ENCODE results near the gene SLC25A40.
"Not testable (repeated sequence)": the region's sequence is repeated elsewhere in the genome, so short reads cannot be mapped to it uniquely, and the experiment has no call there.

Gene SLC25A40, protein sequence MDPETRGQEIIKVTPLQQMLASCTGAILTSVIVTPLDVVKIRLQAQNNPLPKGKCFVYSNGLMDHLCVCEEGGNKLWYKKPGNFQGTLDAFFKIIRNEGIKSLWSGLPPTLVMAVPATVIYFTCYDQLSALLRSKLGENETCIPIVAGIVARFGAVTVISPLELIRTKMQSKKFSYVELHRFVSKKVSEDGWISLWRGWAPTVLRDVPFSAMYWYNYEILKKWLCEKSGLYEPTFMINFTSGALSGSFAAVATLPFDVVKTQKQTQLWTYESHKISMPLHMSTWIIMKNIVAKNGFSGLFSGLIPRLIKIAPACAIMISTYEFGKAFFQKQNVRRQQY

DNA sequence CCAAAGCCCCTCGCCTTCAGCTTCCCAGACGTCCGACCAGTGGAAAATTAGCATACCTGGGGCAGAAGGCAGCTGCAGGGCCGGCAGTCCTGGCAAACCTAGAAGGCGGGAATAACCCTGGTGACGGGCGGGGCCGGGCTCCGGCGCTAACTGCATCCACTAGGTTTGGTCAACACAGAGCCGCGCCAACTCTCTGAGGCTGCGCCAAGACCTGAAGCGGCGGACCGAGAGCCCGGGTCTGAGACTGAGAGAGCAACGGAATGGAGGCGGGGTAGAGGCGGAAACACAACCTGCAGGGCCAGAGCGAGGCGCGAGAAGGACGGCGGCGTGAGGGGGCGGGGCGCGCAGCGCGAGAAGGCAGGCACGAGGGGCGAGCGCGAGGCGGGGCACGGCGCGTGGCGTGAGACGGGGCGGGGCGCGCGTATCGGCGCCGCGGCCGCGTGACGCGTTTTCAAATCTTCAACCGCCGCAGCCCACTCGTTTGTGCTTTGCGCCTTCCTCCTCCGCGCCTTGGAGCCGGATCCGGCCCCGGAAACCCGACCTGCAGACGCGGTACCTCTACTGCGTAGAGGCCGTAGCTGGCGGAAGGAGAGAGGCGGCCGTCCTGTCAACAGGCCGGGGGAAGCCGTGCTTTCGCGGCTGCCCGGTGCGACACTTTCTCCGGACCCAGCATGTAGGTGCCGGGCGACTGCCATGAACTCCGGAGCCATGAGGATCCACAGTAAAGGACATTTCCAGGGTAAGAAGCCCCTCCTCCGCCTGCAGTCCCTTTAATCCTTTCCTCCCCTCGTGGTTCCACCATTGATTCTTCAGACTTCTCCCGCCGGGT lies at the start of gene SLC25A40, which contains the start of gene DBF4:
Gene SLC25A40 (minus strand): TSS at position 321 of the 829 bp plus-strand sequence. CDS start 17,633 bp downstream, outside the sequence.
Gene DBF4 (plus strand): TSS at position 454 of the 829 bp plus-strand sequence. CDS start 240 bp downstream, at position 694.
- DNase-seq = peak; percentile 94

DNA sequence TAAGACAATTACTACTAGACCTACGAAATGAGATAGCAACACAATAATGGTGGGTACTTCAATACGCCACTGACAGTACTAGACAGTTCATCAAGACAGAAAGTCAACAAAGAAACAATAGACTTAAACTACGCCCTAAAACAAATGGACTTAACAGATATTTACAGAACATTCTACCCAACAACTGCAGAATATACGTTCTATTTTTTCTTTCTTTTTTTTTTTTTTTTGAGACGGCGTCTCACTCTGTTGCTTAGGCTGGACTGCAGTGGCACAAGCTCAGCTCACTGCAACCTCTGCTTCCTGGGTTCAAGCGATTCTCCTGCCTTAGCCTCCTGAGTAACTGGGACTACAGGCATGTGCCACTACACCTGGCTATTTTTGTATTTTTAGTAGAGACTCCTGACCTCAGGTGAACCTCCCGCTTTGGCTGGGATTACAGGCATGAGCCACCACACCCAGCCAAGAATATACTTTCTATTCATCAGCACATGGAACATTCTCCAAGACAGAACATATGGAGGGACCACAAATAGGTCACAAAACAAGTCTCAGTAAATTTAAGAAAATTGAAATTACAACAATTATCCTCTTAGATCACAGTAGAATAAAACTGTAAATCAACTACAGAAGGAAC lies 46.7 kb upstream of the SLC25A40 start:
- not testable (repeated sequence) for DNase-seq

DNA sequence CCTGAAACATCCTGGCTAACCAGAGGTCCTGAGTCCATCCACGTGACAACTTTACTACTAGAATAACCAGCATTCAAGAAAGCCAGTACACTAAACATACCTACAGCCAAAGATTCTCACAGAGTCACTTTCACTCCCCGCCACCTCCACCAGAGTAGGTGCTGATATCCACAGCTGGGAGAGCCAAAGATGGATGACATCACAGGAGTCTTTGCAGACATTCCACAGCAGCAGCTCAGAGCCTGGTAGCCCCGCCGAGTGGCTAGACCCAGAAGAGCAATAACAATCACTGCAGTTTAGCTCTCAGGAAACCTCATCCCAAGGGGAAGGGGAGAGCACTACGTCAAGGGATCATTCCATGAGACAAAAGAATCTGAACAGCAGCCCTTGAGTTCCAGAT lies 44.4 kb upstream of the SLC25A40 start:
- DNase-seq = no peak

DNA sequence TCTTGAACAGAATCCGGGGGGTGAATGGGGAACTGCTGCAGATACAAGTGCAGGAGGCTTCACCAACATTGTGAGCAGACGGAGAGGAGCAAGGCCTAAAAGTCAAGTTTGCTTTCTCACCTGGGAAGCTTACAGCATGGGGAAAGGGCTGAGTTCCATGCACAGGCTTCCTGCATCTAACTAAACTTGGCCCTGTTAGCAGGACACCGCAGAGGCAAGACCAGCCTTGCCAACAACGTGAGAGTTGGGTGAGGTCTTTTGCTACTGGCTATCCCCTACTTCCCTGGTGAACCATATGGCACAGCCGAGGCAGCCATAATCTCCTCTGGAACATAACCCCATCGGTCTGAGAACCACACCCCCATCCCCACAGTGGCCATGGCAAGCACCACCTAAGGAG lies 43.7 kb upstream of the SLC25A40 start:
- no peak for DNase-seq

DNA sequence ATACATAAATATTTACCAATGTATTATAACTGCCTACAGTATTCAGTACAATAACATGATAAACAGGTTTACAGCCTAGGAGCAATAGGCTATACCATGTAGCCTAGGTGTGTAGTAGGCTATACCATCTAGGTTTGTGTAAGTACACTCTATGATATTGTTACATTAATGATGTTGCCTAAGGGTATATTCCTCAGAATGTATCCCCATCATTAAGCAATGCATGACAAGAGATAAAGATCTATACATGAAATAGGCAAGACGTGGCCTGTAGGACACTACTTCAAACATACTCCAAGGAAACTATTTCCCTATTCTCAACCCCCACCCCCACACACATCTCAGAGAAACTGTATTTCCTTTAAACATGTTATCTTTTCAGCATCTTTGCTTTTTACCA lies 42.6 kb upstream of the SLC25A40 start:
- DNase-seq = no peak

DNA sequence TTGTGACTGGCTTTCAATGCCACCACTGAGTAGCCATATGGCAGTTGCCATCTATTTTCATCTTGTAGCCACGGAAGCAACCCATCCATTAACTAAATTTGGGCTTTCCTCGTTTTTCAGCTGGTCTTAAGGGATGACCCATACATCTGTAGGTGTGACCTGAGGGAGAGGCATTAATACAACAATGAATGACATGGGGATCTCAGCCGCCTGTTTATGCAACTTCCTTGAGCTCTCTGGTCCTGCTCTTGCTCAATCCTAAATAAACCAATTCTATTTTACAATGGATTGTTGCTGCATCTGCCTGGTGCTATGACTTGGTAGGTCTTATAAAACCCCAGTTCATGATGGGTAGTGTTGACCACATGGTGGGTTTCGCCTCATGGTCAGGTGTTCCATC lies 36.0 kb upstream of the SLC25A40 start:
- DNase-seq = no peak

DNA sequence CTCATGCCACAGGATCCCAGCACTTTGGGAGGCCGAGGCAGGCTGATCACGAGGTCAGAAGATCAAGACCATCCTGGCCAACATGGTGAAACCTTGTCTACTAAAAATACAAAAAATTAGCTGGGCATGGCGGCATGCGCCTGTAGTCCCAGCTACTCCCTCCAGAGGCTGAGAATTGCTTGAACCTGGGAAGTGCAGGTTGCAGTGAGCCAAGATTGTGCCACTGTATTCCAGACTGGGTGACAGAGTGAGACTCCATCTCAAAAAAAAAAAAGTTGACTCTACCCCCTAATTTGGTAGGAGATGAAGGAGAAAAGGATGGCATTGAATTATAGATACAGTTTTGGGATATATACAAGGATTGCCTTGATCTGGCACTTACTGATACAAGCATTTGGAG lies 32.7 kb upstream of the SLC25A40 start:
- not testable (repeated sequence) for DNase-seq

DNA sequence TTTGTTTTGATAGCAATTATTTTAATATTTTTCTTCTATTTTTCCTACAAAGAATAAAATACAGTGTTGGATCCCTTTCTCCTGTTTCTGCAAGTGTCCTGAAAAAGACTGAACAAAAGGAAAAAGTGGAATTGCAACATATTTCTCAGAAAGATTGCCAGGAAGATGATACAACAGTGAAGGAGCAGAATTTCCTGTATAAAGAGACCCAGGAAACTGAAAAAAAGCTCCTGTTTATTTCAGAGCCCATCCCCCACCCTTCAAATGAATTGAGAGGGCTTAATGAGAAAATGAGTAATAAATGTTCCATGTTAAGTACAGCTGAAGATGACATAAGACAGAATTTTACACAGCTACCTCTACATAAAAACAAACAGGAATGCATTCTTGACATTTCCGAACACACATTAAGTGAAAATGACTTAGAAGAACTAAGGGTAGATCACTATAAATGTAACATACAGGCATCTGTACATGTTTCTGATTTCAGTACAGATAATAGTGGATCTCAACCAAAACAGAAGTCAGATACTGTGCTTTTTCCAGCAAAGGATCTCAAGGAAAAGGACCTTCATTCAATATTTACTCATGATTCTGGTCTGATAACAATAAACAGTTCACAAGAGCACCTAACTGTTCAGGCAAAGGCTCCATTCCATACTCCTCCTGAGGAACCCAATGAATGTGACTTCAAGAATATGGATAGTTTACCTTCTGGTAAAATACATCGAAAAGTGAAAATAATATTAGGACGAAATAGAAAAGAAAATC lies 31.2 kb upstream of the SLC25A40 start:
- DNase-seq = not testable (repeated sequence)

DNA sequence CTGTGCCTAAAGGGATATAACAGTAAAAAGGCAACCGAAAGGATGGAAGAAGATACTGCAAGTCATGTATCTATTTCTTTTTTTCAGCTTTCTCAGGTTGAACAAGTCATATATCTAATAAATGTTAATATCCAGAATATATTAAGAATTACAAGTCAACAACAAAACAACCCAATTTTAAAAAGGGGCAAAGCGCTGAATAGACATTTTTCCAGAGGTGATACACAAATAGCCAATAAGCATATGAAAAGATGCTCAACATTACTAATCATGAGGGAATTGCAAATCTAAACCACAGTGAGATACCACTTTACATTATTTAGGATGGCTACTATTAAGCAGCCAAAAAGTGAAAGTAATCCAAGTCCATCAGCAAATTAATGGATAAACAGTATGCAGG lies 23.1 kb upstream of the SLC25A40 start:
- no peak for DNase-seq

DNA sequence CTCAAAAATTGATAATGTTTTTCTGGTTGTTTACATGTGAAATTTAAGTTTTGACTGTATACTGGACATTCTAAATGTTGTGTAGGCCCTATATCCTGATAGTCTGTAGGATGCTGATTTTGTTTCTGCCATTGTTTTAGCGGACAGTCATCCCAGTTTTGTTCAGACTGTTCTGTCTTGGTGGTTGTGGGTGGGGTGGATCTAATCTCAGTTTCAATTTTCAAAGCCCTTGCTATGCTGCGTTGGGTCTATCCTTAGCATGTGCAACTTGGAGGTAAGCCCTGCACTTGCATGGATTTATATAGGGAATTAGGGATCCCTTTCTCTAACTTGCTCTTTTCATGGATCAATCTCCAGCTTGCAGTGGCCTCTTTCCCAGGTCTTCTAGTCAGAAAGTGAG lies 19.2 kb upstream of the SLC25A40 start:
- no peak for DNase-seq

DNA sequence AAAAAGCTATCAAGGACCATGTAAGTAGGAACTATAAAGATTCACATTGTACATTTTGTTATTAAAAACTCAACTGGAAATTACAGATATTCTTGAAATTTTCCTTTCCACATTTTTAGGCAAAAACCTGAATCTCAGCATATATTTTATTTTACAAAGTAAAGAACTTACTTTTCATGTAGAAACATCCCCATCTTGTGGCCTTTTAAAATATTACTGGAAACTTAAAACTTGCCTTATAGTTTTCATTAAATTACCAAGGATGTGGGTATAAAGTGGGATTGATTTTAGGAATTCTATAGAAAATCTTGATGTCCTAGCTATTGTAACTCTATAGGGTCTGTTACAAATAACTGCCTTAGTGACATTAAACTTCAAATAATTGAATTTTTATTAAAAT lies 10.7 kb upstream of the SLC25A40 start:
- DNase-seq = no peak

DNA sequence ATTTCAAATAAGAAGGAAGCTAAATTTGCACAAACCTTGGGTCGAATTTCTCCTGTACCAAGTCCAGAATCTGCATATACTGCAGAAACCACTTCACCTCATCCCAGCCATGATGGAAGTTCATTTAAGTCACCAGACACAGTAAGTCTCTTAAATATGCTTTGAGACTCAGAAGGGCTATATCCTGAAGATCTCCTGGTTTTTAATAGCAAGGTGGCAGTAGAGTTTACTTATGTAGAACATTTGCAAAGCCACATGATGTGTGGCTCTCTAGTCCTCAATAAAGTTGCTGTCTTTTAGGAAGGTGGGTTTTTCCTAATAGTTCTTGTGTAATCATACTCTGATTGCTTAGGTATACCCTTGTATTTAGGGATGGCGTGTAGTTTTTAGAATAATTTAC lies 8.9 kb upstream of the SLC25A40 start:
- no peak for DNase-seq

DNA sequence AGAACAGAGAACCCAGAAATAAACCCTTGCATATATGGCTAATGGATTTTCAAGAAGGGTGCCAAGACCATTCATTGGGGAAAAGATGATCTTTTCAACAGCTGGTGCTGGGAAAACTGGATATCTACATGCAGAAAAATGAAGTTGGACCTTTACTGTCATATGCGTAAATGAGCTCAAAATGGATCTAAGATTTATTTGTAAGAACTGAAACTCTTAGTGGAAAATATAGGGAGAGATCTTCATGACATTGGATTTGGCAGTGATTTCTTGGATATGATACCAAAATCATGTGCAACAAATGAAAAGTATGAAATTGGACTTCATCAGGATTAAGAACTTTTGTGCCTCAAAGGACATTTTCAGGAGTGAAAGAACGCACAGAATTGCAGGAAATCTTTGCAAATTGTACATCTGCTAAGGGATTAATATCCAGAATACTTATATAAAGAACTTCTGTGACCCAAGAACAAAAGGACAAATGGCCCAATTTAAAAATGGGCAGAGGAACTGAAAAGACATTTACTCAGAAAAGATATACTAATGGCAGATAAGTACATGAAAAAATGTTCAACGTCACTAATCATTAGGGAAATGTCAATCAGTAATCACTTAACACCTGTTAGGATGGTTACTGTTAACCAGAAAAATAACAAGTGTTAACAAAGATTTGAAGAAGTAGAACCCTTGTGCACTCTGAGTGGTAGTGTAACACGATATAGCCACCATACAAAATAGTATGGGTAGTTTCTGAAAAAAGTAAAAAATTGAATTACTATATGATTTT lies 6.2 kb upstream of the SLC25A40 start:
- no peak for DNase-seq

DNA sequence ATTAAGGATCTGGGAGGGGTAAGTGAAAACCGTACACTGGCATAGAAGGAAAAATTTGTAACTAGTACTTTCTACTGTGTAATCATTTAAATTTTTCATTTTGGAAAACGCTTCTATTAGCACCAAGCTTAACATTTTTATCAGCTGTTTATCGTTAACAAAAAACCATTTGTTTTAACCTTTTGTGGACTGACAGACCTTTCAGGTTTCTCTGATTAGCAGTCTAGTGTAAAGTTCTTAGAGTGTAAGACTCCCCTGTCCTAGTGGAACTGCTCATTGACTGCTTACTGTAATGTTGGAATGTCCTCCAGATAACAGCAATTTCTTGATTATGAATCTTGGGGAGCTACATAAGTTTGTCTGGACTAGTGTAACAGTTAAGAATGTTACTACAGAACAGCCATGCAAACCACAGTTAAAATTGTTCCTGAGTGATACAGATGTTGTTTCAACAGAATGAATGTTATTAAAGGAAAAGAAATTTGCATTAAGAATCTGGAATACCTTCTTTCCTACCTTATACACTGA lies 2.1 kb upstream of the SLC25A40 start:
- DNase-seq = no peak

DNA sequence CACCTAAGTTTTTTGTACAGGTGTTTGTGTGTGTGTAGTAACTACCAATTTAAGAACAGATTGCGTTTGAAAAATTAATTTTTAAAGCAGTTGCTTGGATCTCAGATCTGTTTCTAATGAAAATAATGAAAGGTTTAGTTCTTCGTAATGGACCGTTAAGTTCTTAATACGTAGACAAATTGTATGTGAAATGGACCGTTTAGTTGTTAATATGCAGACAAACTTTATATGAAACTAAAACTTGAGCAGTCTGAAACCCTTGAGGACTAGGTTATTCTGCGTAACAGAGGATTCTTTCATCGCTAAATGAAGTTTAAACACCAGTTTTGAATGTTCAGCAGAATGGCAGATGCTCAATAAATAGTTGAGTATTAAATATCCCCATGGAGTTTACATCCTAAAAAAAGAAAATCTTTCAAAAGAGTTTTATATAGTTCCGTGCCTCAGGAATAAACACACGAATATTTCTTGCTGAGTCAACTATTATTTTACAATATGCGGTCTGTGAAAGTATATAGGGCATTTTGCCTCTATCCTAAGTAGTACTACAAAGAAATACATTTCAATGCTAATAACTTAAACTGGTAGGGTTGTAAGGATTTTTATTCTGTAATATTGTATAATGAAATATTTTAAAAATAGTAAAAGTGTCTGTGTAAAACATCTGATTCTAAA lies 1.3 kb upstream of the SLC25A40 start:
- no peak for DNase-seq

DNA sequence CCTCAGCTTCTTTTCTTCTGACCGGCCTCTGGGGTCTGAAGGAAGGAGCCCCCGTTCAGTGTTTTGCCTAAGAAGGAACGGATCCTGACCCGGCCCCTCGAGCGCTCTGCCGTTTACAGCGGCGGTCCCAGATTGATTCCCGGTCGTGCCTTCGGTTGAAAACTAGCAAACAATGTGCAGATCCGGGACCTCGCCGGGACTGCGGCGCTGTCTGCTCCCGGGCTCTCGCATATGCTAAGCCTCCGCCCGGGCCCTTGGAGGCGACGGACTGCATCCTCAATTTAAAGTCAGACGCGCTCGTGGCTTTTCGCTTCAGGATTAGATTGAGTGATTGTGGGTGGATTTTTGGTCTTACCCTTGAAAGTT lies 692 bp upstream of the SLC25A40 start:
- DNase-seq = peak; percentile 47

DNA sequence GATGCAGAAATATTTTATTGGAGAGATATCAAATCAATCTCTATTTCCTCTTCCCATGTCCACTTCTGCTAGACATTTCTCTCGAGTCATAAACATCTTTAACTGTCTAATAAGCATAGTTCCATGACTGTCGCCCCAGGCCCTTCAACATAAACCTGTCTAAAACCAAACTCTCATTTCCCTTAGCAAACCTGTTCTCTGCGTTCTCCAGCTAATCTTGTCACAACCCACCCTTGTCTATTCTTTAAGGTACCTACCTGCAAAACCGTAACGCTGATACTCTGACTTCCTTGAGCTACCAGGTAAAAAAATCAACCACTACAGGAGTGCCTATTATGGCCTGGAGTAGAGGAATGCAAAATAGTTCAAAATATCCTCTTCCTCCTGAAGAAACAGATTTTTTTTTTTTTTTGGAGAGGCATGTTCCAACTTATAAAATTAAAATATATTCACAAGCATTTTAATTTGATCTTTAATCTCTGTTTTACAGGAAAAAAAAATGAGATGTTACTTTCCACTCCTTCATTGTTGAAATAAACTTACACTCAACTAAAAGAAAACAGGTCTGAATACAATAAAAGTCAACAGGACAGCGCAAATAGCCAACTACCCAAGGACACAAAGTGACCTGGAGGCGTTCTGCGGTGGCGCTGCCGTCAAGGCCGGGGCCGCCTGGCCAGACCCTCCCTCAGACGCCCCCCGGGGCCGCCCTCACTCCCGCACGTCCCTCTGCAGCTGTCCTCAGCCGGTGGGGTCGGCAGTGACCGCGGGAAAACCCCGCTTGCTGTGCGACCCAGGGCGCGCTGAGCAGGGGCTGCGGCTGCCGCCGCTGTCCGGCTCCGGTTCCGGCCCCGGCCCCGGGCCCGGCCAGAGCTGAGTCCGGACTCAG lies 765 bp downstream of the SLC25A40 start:
- DNase-seq = peak; percentile 46

DNA sequence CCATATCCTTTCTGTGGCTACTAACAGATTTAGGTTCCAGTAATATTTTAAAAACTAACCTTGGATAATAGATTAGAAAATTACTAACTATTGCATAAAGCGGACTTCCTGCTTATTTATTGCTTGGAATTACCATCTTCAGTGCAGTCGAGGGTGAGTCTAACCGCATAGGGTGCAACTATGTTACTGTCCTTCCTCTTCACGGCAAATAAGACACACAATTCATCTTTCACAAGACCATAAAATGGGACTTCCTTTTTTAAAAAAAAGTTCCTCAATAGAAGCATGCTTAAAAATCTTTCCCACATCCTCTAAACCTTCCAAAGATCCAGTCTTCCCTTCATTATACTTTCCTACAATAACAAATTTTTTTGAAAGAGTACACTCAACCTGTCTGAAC lies 2.1 kb downstream of the SLC25A40 start:
- no peak for DNase-seq

DNA sequence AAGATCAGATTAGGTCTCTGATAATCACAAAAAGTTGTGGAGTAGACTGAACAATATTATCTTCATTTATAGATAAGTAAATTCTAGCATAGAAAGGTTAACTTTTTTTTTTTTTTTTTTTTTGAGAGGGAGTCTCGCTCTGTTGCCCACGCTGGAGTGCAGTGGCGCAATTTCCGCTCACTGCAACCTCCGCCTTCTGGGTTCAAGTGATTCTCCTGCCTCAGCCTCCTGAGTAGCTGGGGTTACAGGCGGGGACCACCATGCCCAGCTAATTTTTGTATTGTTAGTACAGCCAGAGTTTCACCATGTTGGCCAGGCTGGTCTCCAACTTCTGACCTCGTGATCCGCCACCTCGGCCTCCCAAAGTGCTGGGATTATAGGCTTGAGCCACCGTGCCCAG lies 2.8 kb downstream of the SLC25A40 start:
- not testable (repeated sequence) for DNase-seq

DNA sequence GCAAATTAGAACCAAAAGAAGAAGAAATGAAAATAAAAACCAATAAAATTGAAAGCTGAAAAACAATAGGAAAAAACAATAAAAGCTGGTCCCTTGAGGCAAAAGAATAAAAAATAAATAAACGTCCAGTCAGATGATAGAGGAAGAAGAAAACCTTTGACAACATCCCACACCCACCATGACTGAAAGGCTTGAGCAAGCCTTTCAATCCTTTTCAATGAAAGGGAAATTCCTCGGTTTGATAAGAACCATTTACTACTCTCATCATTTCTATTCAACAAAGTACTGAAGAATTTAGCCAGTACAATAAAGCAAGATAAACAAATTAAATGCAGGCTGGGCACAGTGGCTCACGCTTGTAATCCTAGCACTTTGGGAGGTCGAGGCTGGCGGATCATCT lies 3.8 kb downstream of the SLC25A40 start:
- no peak for DNase-seq
